HEK293 (cell line): ENCODE measurements around the gene PBRM1.

Experiments
- CTCF ChIA-PET: fragments of 350-600 bp; formaldehyde crosslinking; extraction: SDS; loops from one replicate; lab custom pipeline; 2021; ENCODE audit warnings: antibody characterized with exemption; lab: Yijun Ruan, JAX
- POLR2A ChIA-PET: fragments of 300-600 bp; formaldehyde crosslinking; extraction: SDS; loops from one replicate; lab custom pipeline; 2020; ENCODE audit warnings: antibody characterized with exemption, inconsistent platforms; lab: Yijun Ruan, JAX
- H3K27ac ChIP-seq: fragments of 200-500 bp; sonication (Bioruptor generic); 2 replicates; pipeline ENCODE4 v1.5.1; 2014; ENCODE audit warnings: low read depth, low read length, control low read depth, inconsistent platforms; ENCODE audit errors: extremely low read depth
- H3K36me3 ChIP-seq, 2 experiments: fragments of 200-500 bp in 1 of 2; sonication (Bioruptor generic) in 1 of 2; 1 replicate in 1 of 2; 2 replicates in 1 of 2; pipeline ENCODE4 v1.5.1; 2014 to 2017; ENCODE audit warnings: inconsistent platforms in 2 of 2, low read length in 2 of 2; ENCODE audit not compliant: control insufficient read depth in 2 of 2, insufficient read depth in 1 of 2
- H3K4me1 ChIP-seq: fragments of 200-500 bp; sonication (Bioruptor generic); 2 replicates; pipeline ENCODE4 v1.5.1; 2014; ENCODE audit warnings: mild to moderate bottlenecking, low read length, inconsistent platforms; ENCODE audit not compliant: control insufficient read depth, insufficient read depth
- H3K4me3 ChIP-seq: 2 replicates; pipeline ENCODE4 v1.5.1; 2011; ENCODE audit warnings: low read depth, mild to moderate bottlenecking, control low read depth, low read length, moderate library complexity
- H3K9me3 ChIP-seq: fragments of 200-500 bp; sonication (Bioruptor generic); 2 replicates; pipeline ENCODE4 v1.5.1; 2014; ENCODE audit warnings: low read depth, low read length, inconsistent platforms; ENCODE audit not compliant: control insufficient read depth, insufficient read depth
- KLF9 ChIP-seq: fragments of 450-650 bp; formaldehyde crosslinking; IDR thresholded peaks from 2 replicates; pipeline ENCODE4 v1.5.1; 2016; ENCODE audit warnings: missing biosample characterization, missing genetic modification characterization, low read depth
- MYNN ChIP-seq: fragments of 450-650 bp; formaldehyde crosslinking; IDR thresholded peaks from 2 replicates; pipeline ENCODE4 v1.5.1; 2016; ENCODE audit warnings: missing biosample characterization, missing genetic modification characterization, borderline replicate concordance
- SP7 ChIP-seq: fragments of 450-650 bp; formaldehyde crosslinking; IDR thresholded peaks from 2 replicates; pipeline ENCODE4 v1.5.1; 2016; ENCODE audit warnings: missing biosample characterization, missing genetic modification characterization
- TCF7L2 ChIP-seq: IDR thresholded peaks from 2 replicates; pipeline ENCODE4 v1.6.1; 2011; ENCODE audit warnings: low read depth, mild to moderate bottlenecking, inconsistent platforms, low read length, moderate library complexity, borderline replicate concordance
- TRIM28 ChIP-seq: IDR thresholded peaks from 2 replicates; pipeline ENCODE4 v1.6.1; 2011; ENCODE audit warnings: low read length, control low read depth, borderline replicate concordance
- ZBTB21 ChIP-seq: fragments of 450-650 bp; formaldehyde crosslinking; IDR thresholded peaks from 2 replicates; pipeline ENCODE4 v1.5.1; 2017; ENCODE audit warnings: missing biosample characterization, missing genetic modification characterization
- ZNF138 ChIP-seq: fragments of 450-650 bp; formaldehyde crosslinking; IDR thresholded peaks from 2 replicates; pipeline ENCODE4 v1.5.1; 2016; ENCODE audit warnings: missing biosample characterization, missing genetic modification characterization, borderline replicate concordance
- ZNF202 ChIP-seq: fragments of 450-650 bp; formaldehyde crosslinking; IDR thresholded peaks from 2 replicates; pipeline ENCODE4 v1.5.1; 2016; ENCODE audit warnings: missing biosample characterization, missing genetic modification characterization, borderline replicate concordance
- ZNF214 ChIP-seq: fragments of 450-650 bp; formaldehyde crosslinking; IDR thresholded peaks from 2 replicates; pipeline ENCODE4 v1.5.1; 2017; ENCODE audit warnings: missing biosample characterization, mild to moderate bottlenecking, missing genetic modification characterization, borderline replicate concordance
- ZNF302 ChIP-seq: fragments of 450-650 bp; formaldehyde crosslinking; IDR thresholded peaks from 2 replicates; pipeline ENCODE4 v1.5.1; 2016; ENCODE audit warnings: missing biosample characterization, missing genetic modification characterization, low read depth
- ZNF544 ChIP-seq: fragments of 450-650 bp; formaldehyde crosslinking; IDR thresholded peaks from 2 replicates; pipeline ENCODE4 v1.5.0; 2017; ENCODE audit warnings: missing biosample characterization, missing genetic modification characterization
- ZNF658 ChIP-seq: fragments of 450-650 bp; formaldehyde crosslinking; IDR thresholded peaks from 2 replicates; pipeline ENCODE4; 2016; ENCODE audit warnings: missing biosample characterization, missing genetic modification characterization
- ZNF747 ChIP-seq: fragments of 450-650 bp; formaldehyde crosslinking; IDR thresholded peaks from 2 replicates; pipeline ENCODE4 v1.5.1; 2016; ENCODE audit warnings: missing biosample characterization, missing genetic modification characterization
- TF ChIP-seq, protein P1 (sequence below): fragments of 450-650 bp; formaldehyde crosslinking; IDR thresholded peaks from 2 replicates; pipeline ENCODE4 v1.5.1; 2016; ENCODE audit warnings: missing biosample characterization, missing genetic modification characterization
- TF ChIP-seq, protein P2 (sequence below): fragments of 450-650 bp; formaldehyde crosslinking; conservative IDR thresholded peaks from 2 replicates; pipeline ENCODE4 v1.5.1; 2016; ENCODE audit warnings: low read depth, missing biosample characterization, missing genetic modification characterization
- TF ChIP-seq, protein P3 (sequence below): fragments of 450-650 bp; formaldehyde crosslinking; IDR thresholded peaks from 2 replicates; pipeline ENCODE4 v1.5.1; 2016; ENCODE audit warnings: missing biosample characterization, missing genetic modification characterization
- TF ChIP-seq, protein P4 (sequence below): fragments of 450-650 bp; IDR thresholded peaks from 2 replicates; pipeline ENCODE4 v1.5.1; 2018; ENCODE audit warnings: missing biosample characterization, missing genetic modification characterization

The PBRM1 gene

DNA sequence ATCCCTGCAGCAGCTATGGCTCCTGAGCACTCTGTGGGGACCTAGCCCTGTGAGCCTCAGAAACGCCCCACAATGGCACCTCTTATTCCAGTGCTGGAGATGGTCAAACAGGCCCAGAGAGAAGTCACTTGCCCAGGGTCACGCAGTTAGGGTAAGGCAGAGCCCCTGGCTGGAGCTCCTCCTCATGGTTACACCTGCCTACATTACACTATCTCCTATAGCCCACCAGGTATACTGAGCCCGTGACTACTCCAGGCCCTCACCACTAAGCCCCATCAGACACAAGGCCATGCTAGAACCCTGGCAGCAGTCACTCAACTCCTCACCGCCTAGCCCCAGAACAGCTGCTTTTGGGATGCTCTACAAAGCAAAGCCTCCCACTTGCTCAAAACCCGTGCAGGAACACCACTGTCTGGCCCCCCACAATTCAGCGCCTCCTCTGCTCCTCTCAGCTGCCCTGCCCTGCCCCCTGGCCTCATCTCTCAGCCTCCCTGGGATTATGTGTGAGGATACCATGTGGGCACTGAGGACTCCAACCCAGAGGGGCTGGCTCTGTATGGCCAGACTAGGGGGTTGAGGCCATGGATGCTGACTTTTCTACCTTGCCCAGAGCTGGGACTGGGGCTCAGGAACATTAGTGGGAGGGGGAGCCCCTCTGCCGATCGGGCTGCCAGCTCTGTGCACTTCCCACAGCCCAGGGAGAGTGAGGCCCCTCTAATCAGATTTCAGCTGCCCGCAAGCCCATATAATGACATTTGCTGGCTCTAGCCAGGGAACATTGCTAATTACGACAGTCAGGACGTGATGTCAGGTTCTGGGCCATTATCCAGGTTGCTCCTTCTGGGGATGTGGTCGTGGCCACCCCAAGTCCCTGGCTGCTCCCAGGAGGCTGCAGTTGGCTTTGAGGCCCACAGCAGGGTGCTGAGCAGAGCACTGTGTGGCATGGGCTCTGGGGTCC, 156.1 kb downstream of the PBRM1 start:
- H3K4me1 ChIP-seq, result peaks cover 4% of the 10 kb centered on the region; the same call in 1 of the 2 replicates
- H3K9me3 ChIP-seq, result no peaks in the 10 kb centered on the region
- H3K4me3 ChIP-seq, result no peak overlapping the region
- no peak for TF ChIP-seq ZNF202 (tag by site-specific recombination)
- TF ChIP-seq, protein P1, sequence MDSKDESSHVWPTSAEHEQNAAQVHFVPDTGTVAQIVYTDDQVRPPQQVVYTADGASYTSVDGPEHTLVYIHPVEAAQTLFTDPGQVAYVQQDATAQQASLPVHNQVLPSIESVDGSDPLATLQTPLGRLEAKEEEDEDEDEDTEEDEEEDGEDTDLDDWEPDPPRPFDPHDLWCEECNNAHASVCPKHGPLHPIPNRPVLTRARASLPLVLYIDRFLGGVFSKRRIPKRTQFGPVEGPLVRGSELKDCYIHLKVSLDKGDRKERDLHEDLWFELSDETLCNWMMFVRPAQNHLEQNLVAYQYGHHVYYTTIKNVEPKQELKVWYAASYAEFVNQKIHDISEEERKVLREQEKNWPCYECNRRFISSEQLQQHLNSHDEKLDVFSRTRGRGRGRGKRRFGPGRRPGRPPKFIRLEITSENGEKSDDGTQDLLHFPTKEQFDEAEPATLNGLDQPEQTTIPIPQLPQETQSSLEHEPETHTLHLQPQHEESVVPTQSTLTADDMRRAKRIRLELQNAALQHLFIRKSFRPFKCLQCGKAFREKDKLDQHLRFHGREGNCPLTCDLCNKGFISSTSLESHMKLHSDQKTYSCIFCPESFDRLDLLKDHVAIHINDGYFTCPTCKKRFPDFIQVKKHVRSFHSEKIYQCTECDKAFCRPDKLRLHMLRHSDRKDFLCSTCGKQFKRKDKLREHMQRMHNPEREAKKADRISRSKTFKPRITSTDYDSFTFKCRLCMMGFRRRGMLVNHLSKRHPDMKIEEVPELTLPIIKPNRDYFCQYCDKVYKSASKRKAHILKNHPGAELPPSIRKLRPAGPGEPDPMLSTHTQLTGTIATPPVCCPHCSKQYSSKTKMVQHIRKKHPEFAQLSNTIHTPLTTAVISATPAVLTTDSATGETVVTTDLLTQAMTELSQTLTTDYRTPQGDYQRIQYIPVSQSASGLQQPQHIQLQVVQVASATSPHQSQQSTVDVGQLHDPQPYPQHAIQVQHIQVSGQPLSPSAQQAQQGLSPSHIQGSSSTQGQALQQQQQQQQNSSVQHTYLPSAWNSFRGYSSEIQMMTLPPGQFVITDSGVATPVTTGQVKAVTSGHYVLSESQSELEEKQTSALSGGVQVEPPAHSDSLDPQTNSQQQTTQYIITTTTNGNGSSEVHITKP (tag by site-specific recombination), result no peak
- no peak for TF ChIP-seq ZNF214
- TF ChIP-seq, protein P2, sequence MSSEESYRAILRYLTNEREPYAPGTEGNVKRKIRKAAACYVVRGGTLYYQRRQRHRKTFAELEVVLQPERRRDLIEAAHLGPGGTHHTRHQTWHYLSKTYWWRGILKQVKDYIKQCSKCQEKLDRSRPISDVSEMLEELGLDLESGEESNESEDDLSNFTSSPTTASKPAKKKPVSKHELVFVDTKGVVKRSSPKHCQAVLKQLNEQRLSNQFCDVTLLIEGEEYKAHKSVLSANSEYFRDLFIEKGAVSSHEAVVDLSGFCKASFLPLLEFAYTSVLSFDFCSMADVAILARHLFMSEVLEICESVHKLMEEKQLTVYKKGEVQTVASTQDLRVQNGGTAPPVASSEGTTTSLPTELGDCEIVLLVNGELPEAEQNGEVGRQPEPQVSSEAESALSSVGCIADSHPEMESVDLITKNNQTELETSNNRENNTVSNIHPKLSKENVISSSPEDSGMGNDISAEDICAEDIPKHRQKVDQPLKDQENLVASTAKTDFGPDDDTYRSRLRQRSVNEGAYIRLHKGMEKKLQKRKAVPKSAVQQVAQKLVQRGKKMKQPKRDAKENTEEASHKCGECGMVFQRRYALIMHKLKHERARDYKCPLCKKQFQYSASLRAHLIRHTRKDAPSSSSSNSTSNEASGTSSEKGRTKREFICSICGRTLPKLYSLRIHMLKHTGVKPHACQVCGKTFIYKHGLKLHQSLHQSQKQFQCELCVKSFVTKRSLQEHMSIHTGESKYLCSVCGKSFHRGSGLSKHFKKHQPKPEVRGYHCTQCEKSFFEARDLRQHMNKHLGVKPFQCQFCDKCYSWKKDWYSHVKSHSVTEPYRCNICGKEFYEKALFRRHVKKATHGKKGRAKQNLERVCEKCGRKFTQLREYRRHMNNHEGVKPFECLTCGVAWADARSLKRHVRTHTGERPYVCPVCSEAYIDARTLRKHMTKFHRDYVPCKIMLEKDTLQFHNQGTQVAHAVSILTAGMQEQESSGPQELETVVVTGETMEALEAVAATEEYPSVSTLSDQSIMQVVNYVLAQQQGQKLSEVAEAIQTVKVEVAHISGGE, result no peak
- no peak for TF ChIP-seq ZBTB21 (tag by site-specific recombination)
- TF ChIP-seq ZNF658 (tag by site-specific recombination), result no peak
- TF ChIP-seq, protein P3, sequence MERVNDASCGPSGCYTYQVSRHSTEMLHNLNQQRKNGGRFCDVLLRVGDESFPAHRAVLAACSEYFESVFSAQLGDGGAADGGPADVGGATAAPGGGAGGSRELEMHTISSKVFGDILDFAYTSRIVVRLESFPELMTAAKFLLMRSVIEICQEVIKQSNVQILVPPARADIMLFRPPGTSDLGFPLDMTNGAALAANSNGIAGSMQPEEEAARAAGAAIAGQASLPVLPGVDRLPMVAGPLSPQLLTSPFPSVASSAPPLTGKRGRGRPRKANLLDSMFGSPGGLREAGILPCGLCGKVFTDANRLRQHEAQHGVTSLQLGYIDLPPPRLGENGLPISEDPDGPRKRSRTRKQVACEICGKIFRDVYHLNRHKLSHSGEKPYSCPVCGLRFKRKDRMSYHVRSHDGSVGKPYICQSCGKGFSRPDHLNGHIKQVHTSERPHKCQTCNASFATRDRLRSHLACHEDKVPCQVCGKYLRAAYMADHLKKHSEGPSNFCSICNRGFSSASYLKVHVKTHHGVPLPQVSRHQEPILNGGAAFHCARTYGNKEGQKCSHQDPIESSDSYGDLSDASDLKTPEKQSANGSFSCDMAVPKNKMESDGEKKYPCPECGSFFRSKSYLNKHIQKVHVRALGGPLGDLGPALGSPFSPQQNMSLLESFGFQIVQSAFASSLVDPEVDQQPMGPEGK (tag by site-specific recombination), result no peak
- TF ChIP-seq KLF9 (tag by site-specific recombination), result no peak
- no peak for TF ChIP-seq ZNF302
- TF ChIP-seq ZNF138 (tag by site-specific recombination), result no peak
- TF ChIP-seq TCF7L2, result no peak
- TF ChIP-seq ZNF544 (tag by site-specific recombination), result no peak
- TF ChIP-seq, protein P4, sequence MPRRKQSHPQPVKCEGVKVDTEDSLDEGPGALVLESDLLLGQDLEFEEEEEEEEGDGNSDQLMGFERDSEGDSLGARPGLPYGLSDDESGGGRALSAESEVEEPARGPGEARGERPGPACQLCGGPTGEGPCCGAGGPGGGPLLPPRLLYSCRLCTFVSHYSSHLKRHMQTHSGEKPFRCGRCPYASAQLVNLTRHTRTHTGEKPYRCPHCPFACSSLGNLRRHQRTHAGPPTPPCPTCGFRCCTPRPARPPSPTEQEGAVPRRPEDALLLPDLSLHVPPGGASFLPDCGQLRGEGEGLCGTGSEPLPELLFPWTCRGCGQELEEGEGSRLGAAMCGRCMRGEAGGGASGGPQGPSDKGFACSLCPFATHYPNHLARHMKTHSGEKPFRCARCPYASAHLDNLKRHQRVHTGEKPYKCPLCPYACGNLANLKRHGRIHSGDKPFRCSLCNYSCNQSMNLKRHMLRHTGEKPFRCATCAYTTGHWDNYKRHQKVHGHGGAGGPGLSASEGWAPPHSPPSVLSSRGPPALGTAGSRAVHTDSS (tag by site-specific recombination), result no peak
- no peak for TF ChIP-seq ZNF747 (tag by site-specific recombination)
- no peak for TF ChIP-seq TRIM28
- no peak for TF ChIP-seq MYNN (tag by site-specific recombination)
- no peak for TF ChIP-seq SP7 (tag by site-specific recombination)
- H3K36me3 ChIP-seq, result peaks cover 0 to 71% of the 10 kb centered on the region in 2 experiments; a peak in 1 of 3 replicates
- POLR2A ChIA-PET, result no interaction called here
- H3K27ac ChIP-seq, result no peak overlapping the region
- CTCF ChIA-PET, result no interaction called here
